Myocyte (in vitro differentiated cells): ENCODE results near the gene VWA5B2. TPM values are rescaled to one million over a fixed set of nuclear protein-coding genes. Genes with fewer than 3 reads are reported as not detected.
A peak's percentile ranks its signal among the peaks of the same experiment; 100 is the strongest.

Source experiments
- DNase-seq: peaks from one replicate; pipeline ENCODE4 v3.0.0-alpha.2; 2012; ENCODE audit warnings: low read depth
- total RNA-seq: library from RNA; depleted of rRNA; stranded (reverse); fragments of >200 nt; gene quantifications from 2 replicates; pipeline ENCODE4 v1.2.3, GENCODE V29; 2014

Gene VWA5B2
- total RNA-seq, 1 donor from 2014 or later, result not detected

DNA sequence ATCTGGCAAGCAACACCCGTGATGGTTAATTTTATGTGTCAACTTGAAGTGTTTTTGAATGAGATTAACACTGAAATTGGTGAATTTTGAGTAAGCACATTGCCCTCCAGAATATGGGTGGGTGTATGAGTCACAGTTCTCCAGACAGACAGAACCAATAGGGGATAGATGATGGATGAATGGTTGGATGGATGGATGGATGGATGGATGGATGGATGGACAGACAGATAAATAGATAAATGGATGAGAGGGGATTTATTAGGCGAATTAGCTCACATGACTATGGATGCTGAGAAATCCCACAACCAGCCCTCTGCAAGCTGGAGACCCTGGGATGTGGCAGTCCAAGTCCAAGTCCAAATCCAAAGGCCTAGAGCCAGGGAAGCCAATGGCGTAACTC is 5.4 kb upstream of the VWA5B2 start:
- DNase-seq, result no peak

DNA sequence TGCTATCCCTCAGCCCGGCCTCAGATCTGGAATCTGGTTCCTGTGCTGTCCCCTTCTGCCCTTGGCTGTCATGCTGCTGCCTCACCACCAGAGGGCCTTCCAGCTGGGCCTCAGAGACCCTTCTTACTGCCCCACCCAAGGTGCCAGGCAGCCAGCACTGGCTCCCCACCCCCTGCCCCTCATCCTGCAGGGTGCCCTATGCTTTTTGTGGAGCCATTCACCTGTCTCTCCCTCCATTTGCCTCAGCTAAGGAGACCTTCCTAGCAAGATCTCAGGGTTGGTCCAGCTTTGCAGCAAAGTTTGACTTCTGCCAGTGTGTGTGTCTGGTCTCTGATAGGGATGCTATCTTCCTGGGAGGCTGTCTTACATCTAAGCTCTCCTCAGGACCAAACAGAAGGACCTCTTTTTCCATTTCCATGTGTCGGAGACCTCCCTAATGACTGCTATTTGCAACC is 1.9 kb upstream of the VWA5B2 start:
- DNase-seq, result peak; percentile 34

DNA sequence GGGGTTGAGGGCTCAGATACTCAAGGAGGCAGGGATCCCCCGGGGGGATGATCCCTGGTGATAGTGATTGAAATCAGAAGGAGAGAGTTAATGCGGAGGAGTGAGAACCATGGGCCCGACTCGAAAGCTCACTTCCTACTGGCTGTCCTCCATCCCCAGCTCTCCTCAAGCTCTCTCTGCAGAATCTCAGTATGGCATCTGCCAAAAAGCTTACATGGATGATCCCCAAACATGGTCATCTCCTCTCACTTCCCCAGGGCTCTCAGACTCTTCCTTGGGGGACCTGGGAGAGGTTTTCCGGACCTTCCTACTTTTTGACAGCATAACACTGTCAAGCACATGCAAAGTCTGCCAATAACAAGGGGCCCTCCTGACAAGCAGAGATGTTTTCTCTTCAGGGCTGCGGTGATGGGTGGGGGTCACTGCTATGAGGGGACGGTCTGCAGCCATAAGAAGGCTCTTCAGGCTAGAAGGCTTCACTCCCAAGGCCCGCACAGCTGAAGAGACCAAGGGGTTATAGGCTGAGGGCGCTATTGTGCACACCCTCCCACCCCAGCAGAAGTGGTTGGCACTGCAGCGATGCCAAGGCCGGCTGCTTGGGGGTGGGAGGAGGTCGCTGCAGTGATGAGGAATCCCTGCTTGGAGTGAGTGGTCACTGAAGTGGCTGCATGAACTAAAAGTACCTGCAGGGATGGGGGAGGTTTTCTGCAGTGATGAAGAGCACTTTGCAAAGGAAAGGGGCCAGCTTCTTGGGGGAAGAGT is 828 bp upstream of the VWA5B2 start:
- no peak for DNase-seq

DNA sequence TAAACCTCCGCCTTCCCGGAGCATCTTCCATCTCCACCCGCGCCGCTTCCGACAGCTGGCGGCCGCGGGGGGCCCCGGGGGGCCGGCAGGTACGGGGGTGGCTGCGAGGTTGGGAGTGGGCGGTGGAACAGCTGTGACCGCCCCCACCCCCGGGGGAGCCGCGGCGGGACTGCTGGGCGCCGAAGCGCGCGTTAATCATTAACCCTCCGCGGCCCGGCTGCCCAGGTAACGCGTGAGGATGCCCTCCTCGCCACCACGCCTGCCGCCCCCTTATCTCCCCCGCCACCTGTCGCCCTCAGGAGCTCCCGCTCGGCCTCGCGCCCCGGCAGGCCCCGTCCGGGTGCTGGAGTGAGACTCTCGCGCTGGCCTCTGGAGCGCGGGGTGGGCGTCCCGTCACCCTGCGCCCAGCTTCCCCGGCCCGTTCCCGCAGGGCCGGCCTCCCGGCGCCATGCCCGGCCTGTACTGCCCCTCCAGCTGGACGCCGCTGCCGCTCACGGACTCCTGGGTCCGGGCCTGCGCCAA is 757 bp downstream of the VWA5B2 start:
- no peak for DNase-seq

DNA sequence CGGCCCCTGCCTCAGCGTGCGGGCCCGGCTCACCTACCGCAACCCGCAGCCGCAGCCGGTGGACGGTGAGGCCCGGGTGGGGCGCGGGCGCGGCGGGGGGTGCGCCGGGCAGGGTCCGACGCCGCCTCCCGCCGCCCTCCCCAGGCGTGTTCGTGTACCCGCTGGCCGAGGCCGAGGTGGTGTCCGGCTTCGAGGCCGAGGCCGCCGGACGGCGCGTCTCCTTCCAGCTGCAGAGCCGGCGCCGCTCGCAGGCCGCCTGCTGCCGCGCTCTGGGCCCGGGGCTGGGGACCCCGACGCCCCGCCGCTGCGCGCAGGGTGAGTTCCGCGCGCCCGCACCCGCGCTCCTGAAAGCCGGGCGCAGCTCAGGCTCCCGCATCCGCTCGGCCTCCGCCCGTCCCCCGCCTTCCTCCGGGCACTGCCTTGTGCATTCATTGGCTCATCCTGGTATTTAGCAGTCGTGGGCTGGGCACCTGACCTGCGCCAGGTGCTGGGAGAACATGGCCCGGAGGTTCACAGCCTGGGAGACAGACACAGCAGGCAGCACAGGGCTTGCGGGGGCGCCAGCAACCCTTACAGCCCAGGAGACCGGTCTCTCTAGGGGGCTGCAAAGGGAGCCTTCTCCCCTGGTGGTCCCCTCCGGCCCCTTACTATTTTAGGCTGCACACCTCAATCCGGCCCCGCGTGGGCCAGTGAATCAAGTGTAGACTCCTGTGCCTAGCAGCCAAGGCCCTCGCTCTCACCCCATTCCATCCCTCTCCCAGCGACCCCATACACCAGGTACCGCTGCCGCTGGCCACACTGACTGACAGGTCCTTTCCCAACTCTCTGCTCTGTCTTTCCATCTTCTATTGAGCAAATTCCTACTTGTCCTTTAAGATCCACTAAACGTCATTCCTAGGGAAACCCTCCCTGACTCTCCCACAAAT is 1.5 kb downstream of the VWA5B2 start:
- DNase-seq, result no peak

DNA sequence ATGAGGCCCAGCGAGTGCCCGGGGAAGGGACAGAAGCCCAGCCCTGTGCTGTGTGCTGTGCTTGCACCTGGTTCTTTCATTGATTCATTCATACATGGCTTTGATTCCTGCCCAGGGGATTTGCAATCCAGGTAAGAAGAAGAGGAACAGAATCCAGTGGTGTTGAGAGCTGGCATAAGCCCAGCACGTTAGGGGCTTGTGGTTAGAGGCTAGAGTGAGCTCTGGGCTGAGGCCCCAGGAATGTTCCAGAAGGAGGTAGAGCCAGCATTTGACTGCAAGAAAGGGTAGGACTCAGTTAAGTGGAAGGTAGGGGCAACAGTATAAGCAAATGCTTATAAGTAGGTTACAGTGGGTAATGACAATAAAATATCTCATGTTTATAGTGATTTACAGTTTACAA is 2.3 kb downstream of the VWA5B2 start:
- no peak for DNase-seq

DNA sequence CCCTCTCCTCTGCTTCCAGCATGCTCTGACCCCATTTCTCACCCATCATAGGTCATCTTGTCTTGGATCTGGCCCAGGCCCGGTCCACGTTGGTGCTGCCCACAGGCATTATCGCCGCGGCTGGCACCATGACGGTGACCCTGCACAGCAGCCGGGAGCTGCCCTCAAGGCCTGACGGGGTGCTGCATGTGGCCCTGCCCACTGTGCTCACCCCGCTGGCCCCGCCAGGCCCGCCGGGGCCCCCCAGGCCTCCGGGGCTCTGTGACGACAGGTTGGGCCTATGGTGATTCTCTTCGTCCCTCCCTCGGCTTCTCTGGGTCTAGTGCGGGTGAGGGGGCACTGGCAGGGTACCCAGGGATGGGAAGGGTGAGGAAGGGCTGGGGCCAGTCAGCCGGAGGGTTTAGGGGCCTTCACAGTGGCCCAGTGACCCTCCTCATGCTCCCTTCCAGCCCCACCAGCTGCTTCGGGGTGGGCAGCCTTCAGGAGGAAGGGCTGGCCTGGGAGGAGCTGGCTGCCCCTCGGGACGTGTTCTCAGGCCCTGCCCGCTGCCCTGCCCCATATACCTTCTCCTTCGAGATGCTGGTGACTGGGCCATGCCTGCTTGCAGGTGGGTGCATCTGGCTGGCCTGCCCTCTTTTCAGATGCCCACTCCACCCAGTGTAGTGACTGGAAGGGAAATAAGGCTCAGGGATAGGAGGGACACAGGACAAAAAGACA is 3.9 kb downstream of the VWA5B2 start:
- DNase-seq, result no peak

DNA sequence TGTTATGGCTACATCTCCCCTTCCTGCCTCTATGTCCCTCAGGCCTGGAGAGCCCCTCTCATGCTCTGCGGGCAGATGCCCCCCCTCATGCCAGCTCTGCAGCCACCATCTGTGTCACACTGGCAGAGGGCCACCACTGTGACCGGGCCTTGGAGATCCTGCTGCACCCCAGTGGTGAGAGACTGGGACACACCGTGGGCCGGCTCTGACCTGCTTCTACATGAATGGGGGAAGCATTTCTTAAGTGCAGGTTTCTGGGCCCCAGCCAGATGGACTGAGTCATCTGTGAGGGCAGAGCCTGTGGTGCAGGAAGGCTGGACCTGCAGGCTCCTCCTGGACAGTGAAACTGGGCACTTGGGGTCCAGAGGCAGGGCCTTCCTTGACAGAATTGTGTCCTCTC is 4.8 kb downstream of the VWA5B2 start:
- peak; percentile 77 for DNase-seq

DNA sequence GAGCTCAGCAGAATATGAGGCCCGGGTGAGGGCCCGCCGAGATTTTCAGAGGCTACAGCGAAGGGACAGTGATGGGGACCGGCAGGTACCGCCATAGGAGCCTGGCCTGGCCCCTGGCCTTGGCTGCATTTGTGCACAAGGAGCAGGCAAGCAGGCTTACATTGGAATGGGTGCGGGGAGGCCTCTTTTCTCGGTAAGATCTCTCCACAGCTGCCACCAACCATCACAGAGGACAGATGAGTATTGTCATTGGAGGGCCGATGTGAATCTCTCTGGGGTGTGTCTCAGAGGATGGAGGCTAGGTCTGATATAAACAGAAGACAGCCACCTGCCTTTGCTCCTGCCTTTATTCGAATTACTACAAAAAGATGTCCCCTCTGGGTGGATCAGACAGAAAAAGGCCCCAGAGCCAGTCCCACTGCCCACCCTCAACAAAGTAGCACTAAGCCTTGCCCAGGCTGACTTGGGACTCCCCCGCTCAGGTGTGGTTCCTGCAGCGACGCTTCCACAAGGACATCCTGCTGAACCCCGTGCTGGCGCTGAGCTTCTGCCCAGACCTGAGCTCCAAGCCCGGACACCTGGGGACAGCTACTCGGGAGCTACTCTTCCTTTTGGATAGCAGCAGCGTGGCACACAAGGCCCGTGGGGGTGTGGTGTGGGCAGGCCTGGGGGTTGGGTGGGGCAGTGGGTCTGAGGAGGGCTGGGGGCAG is 5.4 kb downstream of the VWA5B2 start:
- peak; percentile 45 for DNase-seq

DNA sequence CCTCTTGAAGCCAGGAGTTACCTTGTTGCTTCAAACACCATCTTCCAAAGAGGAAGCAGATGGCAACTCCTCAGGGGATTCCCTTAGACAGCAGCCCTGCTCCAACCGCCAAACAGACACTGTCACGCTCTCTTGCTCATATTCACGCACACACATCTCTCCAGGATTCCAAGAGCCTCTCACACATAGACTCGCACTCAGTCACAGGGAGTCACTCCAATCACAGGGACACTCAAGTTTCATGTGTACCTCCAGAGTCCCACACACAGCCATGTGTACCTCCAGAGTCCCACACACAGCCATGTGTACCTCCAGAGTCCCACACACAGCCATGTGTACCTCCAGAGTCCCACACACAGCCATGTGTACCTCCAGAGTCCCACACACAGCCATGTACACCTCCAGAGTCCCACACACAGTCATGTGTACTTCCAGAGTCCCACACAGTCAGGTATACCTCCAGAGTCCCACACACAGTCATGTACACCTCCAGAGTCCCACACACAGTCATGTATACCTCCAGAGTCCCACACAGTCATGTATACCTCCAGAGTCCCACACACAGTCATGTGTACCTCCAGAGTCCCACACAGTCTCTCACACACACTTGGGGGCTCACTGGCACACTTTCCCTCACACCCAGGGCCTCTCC is 6.1 kb downstream of the VWA5B2 start:
- no peak for DNase-seq

DNA sequence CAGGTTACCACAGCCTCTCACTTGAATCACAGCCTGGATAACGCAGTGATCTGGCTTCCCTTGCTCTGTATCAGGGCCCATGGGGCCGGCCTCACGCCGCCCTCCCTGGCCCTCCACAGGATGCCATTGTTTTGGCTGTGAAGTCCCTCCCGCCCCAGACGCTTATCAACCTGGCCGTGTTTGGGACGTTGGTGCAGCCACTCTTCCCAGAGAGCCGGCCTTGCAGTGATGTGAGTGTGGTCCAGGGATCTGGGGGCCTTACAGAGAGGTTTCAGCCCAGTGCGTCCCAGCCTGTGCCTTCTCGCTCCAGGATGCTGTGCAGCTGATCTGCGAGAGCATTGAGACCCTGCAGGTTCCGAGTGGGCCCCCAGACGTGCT is 6.6 kb downstream of the VWA5B2 start:
- no peak for DNase-seq

DNA sequence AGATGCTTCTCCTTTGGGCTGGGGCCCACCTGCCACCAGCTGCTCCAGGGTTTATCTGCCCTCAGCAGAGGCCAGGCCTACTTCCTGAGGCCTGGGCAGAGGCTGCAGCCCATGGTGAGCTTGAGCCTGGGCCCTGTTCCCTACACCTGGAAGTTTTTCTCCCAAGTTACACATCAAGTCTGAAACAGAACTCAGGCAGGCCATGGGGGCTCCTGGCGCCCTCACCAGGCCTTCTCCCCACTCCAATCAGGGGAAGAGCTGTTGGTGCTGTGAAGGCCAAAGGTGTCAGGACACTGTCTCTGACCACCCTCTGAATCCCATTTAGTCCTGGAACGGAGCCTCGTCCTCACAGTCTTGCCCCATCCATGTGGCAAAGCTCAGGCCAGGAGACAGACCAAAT is 7.3 kb downstream of the VWA5B2 start:
- DNase-seq, result no peak

DNA sequence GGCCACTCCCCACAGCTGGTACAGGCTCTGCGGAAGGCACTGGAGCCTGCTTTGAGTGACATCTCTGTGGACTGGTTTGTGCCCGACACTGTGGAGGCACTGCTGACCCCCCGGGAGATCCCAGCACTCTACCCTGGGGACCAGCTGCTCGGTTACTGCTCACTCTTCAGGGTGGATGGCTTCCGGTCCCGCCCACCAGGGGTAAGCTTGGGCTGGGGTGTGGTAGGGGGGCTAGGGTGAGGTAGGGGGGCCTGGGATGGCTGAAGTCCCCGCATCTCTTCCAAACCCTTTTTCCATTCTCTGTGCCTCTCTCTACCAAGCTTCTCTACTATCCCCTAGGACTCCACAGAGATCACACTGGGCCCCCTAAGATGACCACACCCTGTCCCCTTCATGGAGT is 7.8 kb downstream of the VWA5B2 start:
- DNase-seq, result no peak

DNA sequence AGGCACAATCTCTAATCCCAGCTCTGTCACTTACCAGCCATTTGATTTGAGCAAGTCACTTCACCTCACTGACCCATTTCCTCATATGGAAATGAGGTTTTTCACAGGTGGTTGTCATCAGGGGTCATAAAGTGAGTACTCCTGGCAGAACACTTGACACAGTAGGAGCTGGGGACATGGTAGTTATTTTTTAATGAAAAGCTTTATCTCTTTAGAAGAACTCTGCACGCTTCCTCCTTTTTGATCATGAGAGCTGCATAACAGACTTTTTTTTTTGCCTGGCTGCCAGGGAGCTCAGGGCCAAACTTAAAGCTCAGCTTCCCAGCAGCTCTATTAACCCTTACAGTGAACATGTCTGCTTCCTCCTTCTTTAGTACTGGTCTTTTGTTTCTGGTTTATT is 8.4 kb downstream of the VWA5B2 start:
- DNase-seq, result no peak

DNA sequence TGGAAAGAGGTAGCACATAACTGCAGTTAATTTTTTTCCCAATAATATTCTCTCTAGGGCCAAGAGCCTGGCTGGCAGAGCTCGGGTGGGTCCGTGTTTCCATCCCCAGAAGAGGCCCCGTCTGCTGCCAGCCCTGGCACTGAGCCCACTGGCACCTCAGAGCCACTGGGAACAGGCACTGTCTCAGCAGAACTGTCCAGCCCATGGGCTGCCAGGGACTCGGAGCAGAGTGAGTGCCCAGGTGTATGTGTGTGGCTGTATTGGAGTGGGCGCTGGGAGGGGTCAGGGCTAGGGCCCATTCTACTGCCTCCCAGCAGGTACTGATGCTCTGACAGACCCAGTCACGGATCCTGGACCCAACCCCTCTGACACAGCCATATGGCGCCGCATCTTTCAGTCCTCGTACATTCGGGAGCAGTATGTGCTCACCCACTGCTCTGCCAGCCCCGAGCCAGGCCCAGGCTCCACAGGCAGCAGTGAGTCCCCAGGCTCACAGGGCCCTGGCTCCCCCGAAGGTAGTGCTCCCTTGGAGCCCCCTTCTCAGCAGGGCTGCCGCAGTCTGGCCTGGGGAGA is 8.9 kb downstream of the VWA5B2 start:
- DNase-seq, result no peak

DNA sequence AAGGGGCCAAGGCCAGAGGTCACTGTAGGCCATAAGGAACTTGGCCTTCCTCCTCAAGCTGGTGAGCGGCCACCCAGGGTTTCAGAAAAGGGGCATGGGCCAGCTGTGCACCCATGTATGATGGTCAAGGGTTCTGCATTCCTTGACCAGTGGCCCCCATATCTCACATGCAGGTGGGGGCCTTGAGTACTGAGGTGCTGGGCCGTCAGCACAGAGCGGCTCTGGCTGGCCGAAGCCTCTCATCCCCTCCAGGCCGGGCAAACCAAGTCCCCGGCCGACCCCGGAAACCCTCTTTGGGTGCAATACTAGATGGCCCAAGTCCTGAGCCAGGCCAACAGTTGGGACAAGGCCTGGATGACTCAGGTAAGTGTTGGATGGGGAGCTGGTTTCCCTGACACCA is 9.8 kb downstream of the VWA5B2 start:
- DNase-seq, result no peak

DNA sequence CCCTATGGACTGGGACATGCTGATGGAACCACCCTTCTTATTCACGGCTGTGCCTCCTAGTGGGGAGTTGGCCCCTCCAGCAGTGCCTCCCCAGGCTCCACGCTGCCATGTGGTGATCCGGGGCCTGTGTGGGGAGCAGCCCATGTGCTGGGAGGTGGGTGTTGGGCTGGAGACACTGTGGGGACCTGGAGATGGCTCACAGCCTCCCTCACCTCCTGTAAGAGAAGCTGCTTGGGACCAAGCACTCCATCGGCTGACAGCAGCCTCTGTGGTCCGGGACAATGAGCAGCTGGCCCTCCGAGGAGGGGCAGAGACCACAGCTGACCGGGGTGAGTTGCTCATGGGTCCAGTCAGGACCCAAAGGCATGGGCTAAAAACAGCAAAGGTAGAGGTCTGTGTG is 10.3 kb downstream of the VWA5B2 start:
- no peak for DNase-seq

DNA sequence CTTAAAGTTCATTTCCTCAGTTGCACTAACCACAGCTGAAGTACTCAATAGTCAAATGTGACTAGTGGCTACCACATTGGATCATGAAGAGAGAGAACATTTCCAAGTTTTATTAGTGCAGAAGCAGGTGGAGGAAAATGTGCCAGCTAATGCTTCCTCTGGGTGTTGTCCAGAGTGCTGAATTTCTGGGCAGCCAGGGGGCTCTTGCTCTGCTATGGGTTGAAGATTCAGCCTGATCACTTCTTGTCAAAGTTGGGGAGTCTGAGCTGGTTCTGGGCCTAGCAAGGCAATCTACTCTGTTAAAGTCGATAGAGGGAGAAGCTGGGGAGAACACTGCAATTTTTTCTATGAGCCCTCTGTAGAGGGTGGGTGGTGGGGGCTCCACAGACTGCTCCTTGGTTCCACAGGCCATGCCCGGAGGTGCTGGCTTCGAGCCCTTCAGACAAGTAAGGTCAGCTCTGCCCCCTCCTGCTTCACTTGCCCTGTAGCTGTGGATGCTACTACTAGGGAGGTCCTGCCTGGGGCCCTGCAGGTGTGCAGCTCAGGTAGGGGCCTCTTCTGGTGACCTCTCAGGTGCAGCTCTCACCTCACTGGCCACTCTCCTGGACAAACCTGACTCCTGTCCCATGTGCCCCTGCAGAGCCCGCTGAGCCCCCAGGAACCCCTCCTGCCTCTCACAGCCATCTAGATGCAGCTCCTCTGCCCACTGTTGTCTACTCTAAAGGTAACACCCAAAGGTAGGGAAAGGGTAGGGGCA is 11.2 kb downstream of the VWA5B2 start:
- peak; percentile 70 for DNase-seq

DNA sequence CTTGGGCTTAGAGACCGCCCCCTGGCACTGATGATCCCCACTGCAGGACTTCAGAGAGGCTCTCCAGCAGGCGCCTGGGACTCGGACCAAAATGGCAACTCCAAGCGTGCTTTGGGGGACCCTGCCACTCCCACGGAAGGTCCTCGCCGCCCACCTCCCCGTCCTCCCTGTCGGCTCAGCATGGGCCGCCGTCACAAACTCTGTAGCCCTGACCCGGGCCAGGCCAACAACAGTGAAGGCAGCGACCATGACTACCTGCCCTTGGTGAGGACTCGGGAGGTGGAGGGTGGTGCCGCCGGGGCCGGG is 11.7 kb downstream of the VWA5B2 start:
- no peak for DNase-seq
